ENCODE data around the gene LIM2. TPM values are rescaled to one million over a fixed set of nuclear protein-coding genes. Genes with fewer than 3 reads are reported as not detected.

LIM2 gene
- total and polyA plus RNA-seq, 9 of the 15 experiments (the other 6 are each of a cell fraction or from before 2014, with no cell fraction given): 0.07 to 0.45 (median 0.18) TPM; not detected in 4

- TF ChIP-seq, protein P1, sequence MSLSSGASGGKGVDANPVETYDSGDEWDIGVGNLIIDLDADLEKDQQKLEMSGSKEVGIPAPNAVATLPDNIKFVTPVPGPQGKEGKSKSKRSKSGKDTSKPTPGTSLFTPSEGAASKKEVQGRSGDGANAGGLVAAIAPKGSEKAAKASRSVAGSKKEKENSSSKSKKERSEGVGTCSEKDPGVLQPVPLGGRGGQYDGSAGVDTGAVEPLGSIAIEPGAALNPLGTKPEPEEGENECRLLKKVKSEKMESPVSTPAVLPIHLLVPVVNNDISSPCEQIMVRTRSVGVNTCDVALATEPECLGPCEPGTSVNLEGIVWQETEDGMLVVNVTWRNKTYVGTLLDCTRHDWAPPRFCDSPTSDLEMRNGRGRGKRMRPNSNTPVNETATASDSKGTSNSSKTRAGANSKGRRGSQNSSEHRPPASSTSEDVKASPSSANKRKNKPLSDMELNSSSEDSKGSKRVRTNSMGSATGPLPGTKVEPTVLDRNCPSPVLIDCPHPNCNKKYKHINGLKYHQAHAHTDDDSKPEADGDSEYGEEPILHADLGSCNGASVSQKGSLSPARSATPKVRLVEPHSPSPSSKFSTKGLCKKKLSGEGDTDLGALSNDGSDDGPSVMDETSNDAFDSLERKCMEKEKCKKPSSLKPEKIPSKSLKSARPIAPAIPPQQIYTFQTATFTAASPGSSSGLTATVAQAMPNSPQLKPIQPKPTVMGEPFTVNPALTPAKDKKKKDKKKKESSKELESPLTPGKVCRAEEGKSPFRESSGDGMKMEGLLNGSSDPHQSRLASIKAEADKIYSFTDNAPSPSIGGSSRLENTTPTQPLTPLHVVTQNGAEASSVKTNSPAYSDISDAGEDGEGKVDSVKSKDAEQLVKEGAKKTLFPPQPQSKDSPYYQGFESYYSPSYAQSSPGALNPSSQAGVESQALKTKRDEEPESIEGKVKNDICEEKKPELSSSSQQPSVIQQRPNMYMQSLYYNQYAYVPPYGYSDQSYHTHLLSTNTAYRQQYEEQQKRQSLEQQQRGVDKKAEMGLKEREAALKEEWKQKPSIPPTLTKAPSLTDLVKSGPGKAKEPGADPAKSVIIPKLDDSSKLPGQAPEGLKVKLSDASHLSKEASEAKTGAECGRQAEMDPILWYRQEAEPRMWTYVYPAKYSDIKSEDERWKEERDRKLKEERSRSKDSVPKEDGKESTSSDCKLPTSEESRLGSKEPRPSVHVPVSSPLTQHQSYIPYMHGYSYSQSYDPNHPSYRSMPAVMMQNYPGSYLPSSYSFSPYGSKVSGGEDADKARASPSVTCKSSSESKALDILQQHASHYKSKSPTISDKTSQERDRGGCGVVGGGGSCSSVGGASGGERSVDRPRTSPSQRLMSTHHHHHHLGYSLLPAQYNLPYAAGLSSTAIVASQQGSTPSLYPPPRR (CRISPR knock-in tag; IDR thresholded peaks at IDR 0.05; ENCODE audit: borderline replicate concordance): no peak
- TF ChIP-seq MTA3 (IDR thresholded peaks at IDR 0.05; ENCODE audit: borderline replicate concordance): peak; percentile 71
- TF ChIP-seq, protein P2, sequence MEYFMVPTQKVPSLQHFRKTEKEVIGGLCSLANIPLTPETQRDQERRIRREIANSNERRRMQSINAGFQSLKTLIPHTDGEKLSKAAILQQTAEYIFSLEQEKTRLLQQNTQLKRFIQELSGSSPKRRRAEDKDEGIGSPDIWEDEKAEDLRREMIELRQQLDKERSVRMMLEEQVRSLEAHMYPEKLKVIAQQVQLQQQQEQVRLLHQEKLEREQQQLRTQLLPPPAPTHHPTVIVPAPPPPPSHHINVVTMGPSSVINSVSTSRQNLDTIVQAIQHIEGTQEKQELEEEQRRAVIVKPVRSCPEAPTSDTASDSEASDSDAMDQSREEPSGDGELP (CRISPR knock-in tag; IDR thresholded peaks at IDR 0.05; ENCODE audit: borderline replicate concordance): peak; percentile 77
- TF ChIP-seq ZFP91 (CRISPR knock-in tag; IDR thresholded peaks at IDR 0.05): no peak
- peak in 1 of 2 experiments; percentile 48 for TF ChIP-seq E2F6 (IDR thresholded peaks at IDR 0.05; ENCODE audit: borderline replicate concordance in 1 of 2, extremely low read depth in 1 of 2, insufficient read depth in 1 of 2, insufficient read length in 1 of 2, low read depth in 1 of 2, low read length in 1 of 2, poor library complexity in 1 of 2, severe bottlenecking in 1 of 2)
- no peak for TF ChIP-seq MED1 (CRISPR knock-in tag; IDR thresholded peaks at IDR 0.05; ENCODE audit: borderline replicate concordance)
- TF ChIP-seq FOXA3 (CRISPR knock-in tag; conservative IDR thresholded peaks at IDR 0.05 in 1 of 2, IDR thresholded peaks at IDR 0.05 in 1 of 2): no peak
- TF ChIP-seq ARID4B (CRISPR knock-in tag; IDR thresholded peaks at IDR 0.05): peak; percentile 76
- TF ChIP-seq CBX3 (IDR thresholded peaks at IDR 0.05; ENCODE audit: borderline replicate concordance in 1 of 2, low read length in 2 of 2): peak in 1 of 2 experiments; percentile 42; a peak in 1 of 3 replicates
- TF ChIP-seq XRCC5 (IDR thresholded peaks at IDR 0.05; ENCODE audit: low read depth, low read length): no peak
Measured at GRCh38 chr19:51367565-51368365, 20.0 kb downstream of the LIM2 start (continued).
